Spleen (tissue), 7 donors: Measurements from ENCODE around the gene ME3.

Experiments
- CTCF ChIP-seq, 11 experiments: fragments of 200-600 bp in 7 of 11; fragments of 450-650 bp in 4 of 11; sonication (generic) in 4 of 11; IDR thresholded peaks in 8 of 11; conservative IDR thresholded peaks in 3 of 11; 1 replicate in 7 of 11; 2 replicates in 4 of 11; pipeline versions ENCODE4 v1.4.0 to v1.8.0; 2016 to 2021; ENCODE audit warnings: antibody characterized with exemption in 11 of 11, inconsistent platforms in 4 of 11, mild to moderate bottlenecking in 1 of 11
- POLR2A ChIP-seq, 3 donors: fragments of 450-650 bp; IDR thresholded peaks; one replicate each; pipeline ENCODE4 v1.5.1; 2017; ENCODE audit warnings: antibody characterized with exemption in 3 of 3, mild to moderate bottlenecking in 1 of 3
- POLR2AphosphoS5 ChIP-seq, 3 donors: sonication (generic); formaldehyde crosslinking; IDR thresholded peaks; one replicate each; pipeline ENCODE4 v1.5.1; 2017; ENCODE audit warnings: antibody characterized with exemption in 3 of 3
- donor health status: DM: no; HTN: no; CAD: no; lungs with moderate emphysema.
- donor health status: DM: no; HTN: no; CAD: no.
- donor health status: DM: no; HTN: no; CAD: no.

DNA sequence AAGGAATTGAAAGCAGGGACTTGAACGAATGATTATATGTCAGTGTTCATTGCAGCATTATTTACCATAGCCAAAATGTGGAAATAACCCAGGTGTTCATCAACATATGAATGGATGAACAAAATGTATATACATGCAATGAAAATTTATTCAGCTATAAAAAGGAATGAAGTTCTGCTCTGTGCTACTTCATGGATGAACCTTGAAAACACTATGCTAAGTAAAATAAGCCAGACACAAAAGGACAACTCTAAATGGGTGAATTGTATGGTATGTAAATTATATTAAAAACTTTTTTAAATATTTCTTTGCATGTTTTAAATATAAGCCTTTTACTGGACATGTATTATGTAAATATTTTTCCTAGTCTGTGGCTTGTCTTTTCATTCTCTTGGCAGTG, 107.0 kb downstream of the ME3 start:
- no peak for TF ChIP-seq CTCF (IDR thresholded peaks at IDR 0.05 in 8 of 11, conservative IDR thresholded peaks at IDR 0.05 in 3 of 11)
- no peak for TF ChIP-seq POLR2AphosphoS5 (IDR thresholded peaks at IDR 0.05)
- TF ChIP-seq POLR2A (IDR thresholded peaks at IDR 0.05) = no peak
